Esophagus squamous epithelium (tissue), 4 donors: ENCODE measurements around the gene STXBP6.

Experiments used
- CTCF ChIP-seq, 6 experiments: fragments of 450-650 bp in 4 of 6; fragments of 200-600 bp in 2 of 6; sonication (generic) in 2 of 6; IDR thresholded peaks; one replicate each; pipeline ENCODE4 v1.5.1; 2016 to 2019; ENCODE audit warnings: antibody characterized with exemption in 6 of 6, mild to moderate bottlenecking in 4 of 6, moderate library complexity in 4 of 6
- POLR2A ChIP-seq, 4 donors: fragments of 450-650 bp; IDR thresholded peaks; one replicate each; pipeline ENCODE4 v1.6.1; 2017; ENCODE audit warnings: antibody characterized with exemption in 4 of 4, mild to moderate bottlenecking in 4 of 4, moderate library complexity in 3 of 4

GRCh38 chr14:24849471-24849870, 200.5 kb downstream of the STXBP6 start:
- no peak for TF ChIP-seq POLR2A (IDR thresholded peaks at IDR 0.05)
- no peak for TF ChIP-seq CTCF (IDR thresholded peaks at IDR 0.05)
